Tracheal epithelial cell (primary cell): ENCODE data around the gene TIGD1. TPM values are rescaled to one million over a fixed set of nuclear protein-coding genes. Genes with fewer than 3 reads are reported as not detected.

Experiments
- total RNA-seq: library from RNA; depleted of rRNA; stranded (reverse); fragments of >200 nt; gene quantifications from 2 replicates; pipeline ENCODE4 v1.2.1, GENCODE V29; 2014

Gene TIGD1
- 0.96 and 1.7 TPM in 2 replicates for total RNA-seq

DNA sequence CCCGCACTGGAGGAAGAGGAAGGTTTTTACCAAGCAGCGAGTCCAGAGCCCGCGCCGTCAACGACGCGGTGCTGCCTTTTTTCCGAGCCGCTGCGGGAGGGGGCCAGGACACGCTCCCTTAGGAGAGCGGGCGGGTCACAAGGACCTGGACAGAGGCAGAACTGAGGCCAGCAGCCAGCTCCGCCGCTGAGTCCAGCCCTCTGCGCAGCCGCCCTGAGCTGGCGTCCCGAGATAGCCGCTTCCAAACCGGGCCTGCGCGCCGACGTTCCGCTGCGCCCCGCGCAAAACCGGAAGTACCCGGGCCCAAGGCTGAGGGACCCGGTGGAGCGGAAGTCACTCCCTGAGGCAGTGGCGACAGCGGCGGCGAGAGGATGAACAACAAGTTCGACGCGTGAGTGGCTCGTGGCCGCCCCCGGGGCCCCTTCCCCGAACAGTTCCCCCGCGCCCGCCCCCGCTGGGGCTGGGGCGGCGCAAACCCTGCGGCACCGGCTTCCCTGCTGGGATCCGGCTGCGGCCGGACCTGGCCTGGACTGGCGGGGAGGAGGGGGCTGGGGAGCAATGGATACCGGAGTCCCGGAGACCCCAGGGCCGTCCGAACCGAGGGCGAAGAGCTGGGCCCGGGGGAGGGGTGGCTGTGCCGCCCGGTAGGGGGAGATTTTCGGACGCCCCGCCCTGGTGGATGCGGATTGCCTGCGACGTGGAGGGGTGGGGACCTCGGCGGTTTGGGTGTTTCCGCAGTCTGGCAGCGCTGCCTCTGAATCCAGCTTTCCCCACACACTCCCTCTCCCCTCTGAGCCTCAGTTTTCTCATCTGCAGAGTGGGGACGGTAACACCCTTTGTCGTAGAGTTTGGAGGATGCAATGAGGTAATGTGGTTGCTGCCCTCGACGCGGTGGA, at the start of gene TIGD1, which contains the start of gene EIF4E2:
TIGD1 (minus strand) TSS at position 204 of the 896 bp plus-strand sequence. CDS start 675 bp downstream, outside the sequence.
EIF4E2 (plus strand) TSS at position 336 of the 896 bp plus-strand sequence; CDS start at position 372, 36 bp downstream.

DNA sequence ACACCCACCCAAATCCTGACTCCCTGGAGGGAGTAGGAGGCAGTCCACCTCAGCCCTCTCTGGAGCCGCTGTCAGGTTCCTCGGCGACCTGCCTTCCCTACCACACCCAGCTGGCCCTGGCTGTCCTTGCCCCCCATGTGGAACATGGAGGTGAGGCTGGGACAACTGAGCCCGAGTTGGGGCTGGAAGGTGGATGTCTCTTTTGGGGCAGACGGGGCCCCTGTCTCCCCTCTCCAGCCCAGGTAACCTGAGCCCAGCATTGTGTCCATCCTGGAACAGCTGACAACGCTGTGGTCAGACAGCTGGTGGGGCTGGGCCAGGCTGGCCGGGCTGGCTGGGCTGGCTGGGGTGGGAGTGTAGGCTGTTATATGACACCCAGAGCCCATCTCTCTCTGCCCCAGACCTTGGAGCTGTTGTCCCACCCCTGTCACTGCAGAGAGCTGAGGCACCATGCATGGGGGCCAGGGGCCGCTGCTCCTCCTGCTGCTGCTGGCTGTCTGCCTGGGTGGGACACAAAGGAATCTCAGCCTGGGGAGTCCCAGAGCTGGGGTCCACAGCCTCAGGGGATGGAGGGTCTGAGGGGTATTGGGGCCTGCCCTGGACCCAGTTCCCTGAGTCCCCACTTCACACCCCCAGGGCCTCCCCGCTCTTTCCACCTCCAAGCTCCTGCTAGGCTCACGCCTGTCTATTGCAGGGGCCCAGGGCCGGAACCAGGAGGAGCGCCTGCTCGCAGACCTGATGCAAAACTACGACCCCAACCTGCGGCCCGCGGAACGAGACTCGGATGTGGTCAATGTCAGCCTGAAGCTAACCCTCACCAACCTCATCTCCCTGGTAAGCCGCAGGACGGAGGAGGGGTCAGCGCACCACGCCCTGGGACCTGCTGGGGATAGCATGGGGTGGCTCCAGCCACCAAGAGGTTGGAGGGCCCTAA, 10.8 kb downstream of the TIGD1 start, which contains the start of gene CHRNG:
CHRNG (plus strand) TSS at position 395 of the 934 bp plus-strand sequence; CDS start at position 451, 56 bp downstream.

DNA sequence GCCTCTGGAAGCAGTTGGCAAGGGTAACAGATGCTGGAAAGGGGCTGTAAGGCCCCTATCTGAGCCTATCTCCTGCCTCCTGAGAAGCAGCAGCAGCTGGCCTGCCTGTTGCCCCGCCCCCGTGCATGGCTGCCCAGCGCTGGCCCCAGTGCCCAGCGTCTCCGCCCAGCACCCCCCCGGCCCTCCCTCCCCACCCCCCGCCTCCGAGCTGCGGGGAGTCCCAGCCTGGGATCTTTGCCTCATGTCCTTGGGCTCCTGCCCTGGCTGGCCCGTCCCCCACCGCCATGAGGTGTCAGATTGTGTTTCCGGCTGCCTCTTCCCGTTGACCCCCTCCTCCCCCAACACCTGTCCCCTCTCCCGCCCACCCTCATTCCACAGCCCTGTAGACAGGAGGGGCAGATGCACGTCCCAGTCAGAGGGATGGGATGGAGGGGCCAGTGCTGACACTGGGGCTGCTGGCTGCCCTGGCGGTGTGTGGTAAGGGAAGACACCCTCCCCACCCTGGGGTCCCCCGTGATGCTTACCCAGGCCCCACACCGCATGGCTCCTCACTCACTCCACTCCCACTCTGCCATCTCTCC, 24.5 kb downstream of the TIGD1 start, which contains the start of gene CHRND:
CHRND (plus strand) TSS at position 370 of the 581 bp plus-strand sequence; CDS start at position 426, 56 bp downstream.

DNA sequence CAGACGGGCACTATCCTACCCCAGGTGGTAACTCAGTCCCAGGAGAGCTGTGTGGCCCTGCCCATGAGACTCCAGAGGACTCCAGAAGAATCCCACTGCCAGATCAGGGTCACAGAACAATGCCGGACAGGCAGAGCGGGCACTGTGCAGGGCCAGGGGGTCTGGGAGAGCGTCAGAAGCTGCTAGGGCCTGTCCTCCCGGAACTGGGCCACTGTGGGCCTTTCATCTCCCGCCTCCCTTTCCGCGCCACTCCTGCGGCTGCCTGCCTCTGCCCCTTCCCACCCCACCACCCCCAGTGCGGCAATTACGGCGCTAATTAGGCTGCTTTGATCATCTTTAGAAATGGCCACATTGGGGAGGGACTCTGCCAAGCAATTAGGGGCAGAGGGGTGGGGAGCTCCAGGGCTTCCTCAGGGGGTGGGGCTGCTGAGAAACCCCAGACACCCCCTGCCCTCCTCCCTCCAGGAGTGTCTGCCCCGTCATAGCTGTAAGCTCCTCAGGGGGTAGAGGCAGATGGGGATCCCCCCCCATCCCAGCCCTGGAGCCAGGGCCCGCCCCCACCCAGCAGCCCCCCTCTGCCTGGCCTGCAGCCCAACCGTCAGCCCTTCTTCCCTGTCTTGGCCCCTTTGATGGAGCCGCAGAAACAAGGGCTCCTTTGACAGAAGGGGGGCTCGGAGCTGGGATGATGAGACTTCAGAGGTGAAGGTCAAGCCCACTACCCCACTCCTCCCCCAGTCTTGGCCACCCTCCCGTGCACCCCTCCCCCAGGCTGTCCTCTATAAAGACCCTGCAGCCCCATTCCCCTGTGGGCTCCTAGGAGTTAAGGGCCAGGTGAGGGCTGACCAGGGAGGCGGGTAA, 30.5 kb downstream of the TIGD1 start, which contains the start of gene PRSS56:
PRSS56 (plus strand) TSS at position 808 of the 858 bp plus-strand sequence. CDS start 211 bp downstream, outside the sequence.

Other genes with a start within 250 kb of the TIGD1 start
- gene ALPP, start 171.8 kb downstream of the TIGD1 start, total RNA-seq = not detected in 2 replicates
- under 0.01 TPM in 1 of 2 replicates, not detected in the other for gene ALPG, start 143.7 kb downstream of the TIGD1 start, total RNA-seq
- gene ALPI, start 94.4 kb downstream of the TIGD1 start, total RNA-seq = not detected in 2 replicates
- not detected in 2 replicates for gene ECEL1, start 62.7 kb downstream of the TIGD1 start, total RNA-seq
- gene PRSS56, start 30.2 kb downstream of the TIGD1 start, total RNA-seq = not detected in 2 replicates
- not detected in 2 replicates for gene CHRND, start 24.4 kb downstream of the TIGD1 start, total RNA-seq
- gene CHRNG, start 10.9 kb downstream of the TIGD1 start, total RNA-seq = not detected in 2 replicates
- 37.7 and 76.4 TPM in 2 replicates for gene EIF4E2, start 132 bp upstream of the TIGD1 start, total RNA-seq
- gene EFHD1, start 83.0 kb upstream of the TIGD1 start, total RNA-seq = 1.2 TPM in 1 of 2 replicates, not detected in the other
- 38.4 and 39.8 TPM in 2 replicates for gene GIGYF2, start 146.8 kb upstream of the TIGD1 start, total RNA-seq
- gene KCNJ13, start 226.0 kb upstream of the TIGD1 start, total RNA-seq = not detected in 2 replicates